ENCODE data around the gene PPP1R14B. TPM values are rescaled to one million over a fixed set of nuclear protein-coding genes. Genes with fewer than 3 reads are reported as not detected.

The PPP1R14B gene
- total RNA-seq, 1 experiment from 2014 or later: 1,496 TPM

- TF ChIP-seq CTCF (conservative IDR thresholded peaks at IDR 0.05; ENCODE audit: low read depth, low read length): no peak
- no peak for TF ChIP-seq EZH2phosphoT487 (IDR thresholded peaks at IDR 0.05; ENCODE audit: borderline replicate concordance, low read length)
- no peak for TF ChIP-seq EZH2 (IDR thresholded peaks at IDR 0.05; ENCODE audit: low read length, unreplicated experiment)
- Histone ChIP-seq H3K4me2 (ENCODE audit: low read length) (peak overlapping the region; percentile 94), H3F3A (ENCODE audit: low read length, unreplicated experiment) (peaks cover 14% of the 10 kb centered on the region), H3K27me3 (ENCODE audit: low read length) (no peaks in the 10 kb centered on the region), H4K20me1 (ENCODE audit: low read length) (peaks cover 8% of the 10 kb centered on the region; the same call in 1 of the 2 replicates), H3K79me2 (ENCODE audit: low read length) (peaks cover 48% of the 10 kb centered on the region), H3K4me3 (ENCODE audit: low read length) (peak overlapping the region; percentile 87; the same call in 1 of the 2 replicates), H3K9me3 (ENCODE audit: low read length) (no peaks in the 10 kb centered on the region), H2AFZ (ENCODE audit: low read length) (no peak overlapping the region), H3K9ac (ENCODE audit: low read length) (no peak overlapping the region), H3K36me3 (ENCODE audit: low read depth, low read length) (peaks cover 14% of the 10 kb centered on the region; the same call in 1 of the 2 replicates), H3K4me1 (ENCODE audit: insufficient read depth, low read length) (peaks cover 60% of the 10 kb centered on the region), H3K9me2 (replicated peaks; ENCODE audit: low read length) (no peaks in the 10 kb centered on the region), H3K27ac (ENCODE audit: low read length) (no peak overlapping the region)
- POLR2A ChIA-PET (ENCODE audit: unreplicated experiment): interaction anchor here (1.0 kb wide), 1 partner anchor 17 kb away, joined by 3 read pairs; no protein-coding TSS in a partner anchor
- no TSS peak for BruUV-seq (replicated peaks)
- DNase-seq: no peak
- intact Hi-C loops (cut with micrococcal nuclease): no loop called here
- ATAC-seq: no peak
- CTCF ChIA-PET: interaction anchor here (0.7 kb wide), 1 partner anchor 535 kb away, joined by 5 read pairs; the partner anchor contains the start of gene SF1
Measured at GRCh38 chr11:64243236-64243854, 3.4 kb downstream of the PPP1R14B start.

- Histone ChIP-seq H3K27me3 (ENCODE audit: low read length) (no peaks in the 10 kb centered on the region), H3K79me2 (ENCODE audit: low read length) (peaks cover 48% of the 10 kb centered on the region), H3K9me2 (replicated peaks; ENCODE audit: low read length) (no peaks in the 10 kb centered on the region), H4K20me1 (ENCODE audit: low read length) (peaks cover 8% of the 10 kb centered on the region; the same call in 1 of the 2 replicates), H3K27ac (ENCODE audit: low read length) (peak overlapping the region; percentile 63), H3K4me3 (ENCODE audit: low read length) (peak overlapping the region; percentile 87), H3K4me1 (ENCODE audit: insufficient read depth, low read length) (peaks cover 66% of the 10 kb centered on the region), H3K36me3 (ENCODE audit: low read depth, low read length) (peaks cover 14% of the 10 kb centered on the region; the same call in 1 of the 2 replicates), H2AFZ (ENCODE audit: low read length) (peak overlapping the region; percentile 24; the same call in 1 of the 2 replicates), H3K9me3 (ENCODE audit: low read length) (no peaks in the 10 kb centered on the region), H3K9ac (ENCODE audit: low read length) (peak overlapping the region; percentile 89), H3F3A (ENCODE audit: low read length, unreplicated experiment) (peaks cover 16% of the 10 kb centered on the region), H3K4me2 (ENCODE audit: low read length) (peak overlapping the region; percentile 94)
- peak; percentile 56 for DNase-seq
- TSS peak; percentile 4 for BruUV-seq (replicated peaks)
- ChIA-PET POLR2A (ENCODE audit: unreplicated experiment) (interaction anchor here (0.6 to 1.0 kb wide), 6 partner anchors 27 to 506 kb away, joined by 3 to 9 read pairs (median 4); partner anchors contain the start of gene PRDX5), CTCF (interaction anchor here (0.6 to 1.1 kb wide), 5 partner anchors 11 to 573 kb away, joined by 3 to 7 read pairs (median 4); partner anchors contain the start of gene CATSPERZ)
- intact Hi-C loops (cut with micrococcal nuclease): loop anchor here (2.0 kb wide), 1 partner anchor 63 kb away; the partner anchor contains the start of gene ESRRA
- no peak for TF ChIP-seq CTCF (conservative IDR thresholded peaks at IDR 0.05; ENCODE audit: low read depth, low read length)
- no peak for TF ChIP-seq EZH2 (IDR thresholded peaks at IDR 0.05; ENCODE audit: low read length, unreplicated experiment)
- no peak for TF ChIP-seq EZH2phosphoT487 (IDR thresholded peaks at IDR 0.05; ENCODE audit: borderline replicate concordance, low read length)
- peak; percentile 6 for ATAC-seq
Measured at GRCh38 chr11:64241491-64242374, 5.0 kb downstream of the PPP1R14B start.
